Lung (tissue), 16 donors: ENCODE results near the gene ARL14. TPM values are rescaled to one million over a fixed set of nuclear protein-coding genes. Genes with fewer than 3 reads are reported as not detected.

Experiments
- ATAC-seq: fragments of 200-7000 bp; cut with Tn5 transposase; one replicate; pipeline ENCODE4 v1.9.1; 2020; ENCODE audit warnings: moderate number of reproducible peaks; ENCODE audit not compliant: insufficient read depth, low FRiP score
- DNase-seq, 3 donors: peaks; one replicate each; pipeline ENCODE4 v3.0.0-alpha.2; 2013 to 2017
- H3K27ac ChIP-seq, 2 donors: one replicate each; pipeline ENCODE4 v1.5.1; 2013; ENCODE audit warnings: mild to moderate bottlenecking in 2 of 2, moderate library complexity in 2 of 2, control low read depth in 1 of 2, inconsistent platforms in 1 of 2, low read depth in 1 of 2, low read length in 1 of 2
- H3K27me3 ChIP-seq, 3 donors: one replicate each; pipeline ENCODE4 v1.5.1; 2013; ENCODE audit warnings: low read length in 2 of 3; ENCODE audit not compliant: control insufficient read depth in 3 of 3, insufficient read depth in 3 of 3
- H3K36me3 ChIP-seq, 4 donors: one replicate each; pipeline ENCODE4 v1.5.1; 2013; ENCODE audit warnings: low read length in 4 of 4, mild to moderate bottlenecking in 1 of 4, moderate library complexity in 1 of 4; ENCODE audit not compliant: control insufficient read depth in 4 of 4, insufficient read depth in 4 of 4
- H3K4me1 ChIP-seq, 5 donors: one replicate each; pipeline ENCODE4 v1.5.1; 2013; ENCODE audit warnings: low read length in 5 of 5, mild to moderate bottlenecking in 2 of 5, moderate library complexity in 1 of 5; ENCODE audit not compliant: control insufficient read depth in 5 of 5, insufficient read depth in 5 of 5
- H3K4me3 ChIP-seq: one replicate; pipeline ENCODE4 v1.5.1; 2013; ENCODE audit warnings: mild to moderate bottlenecking, control low read depth, moderate library complexity
- H3K9ac ChIP-seq, 2 donors: one replicate each; pipeline ENCODE4 v1.5.1; 2013; ENCODE audit warnings: low read length in 2 of 2, control low read depth in 1 of 2; ENCODE audit not compliant: insufficient read depth in 1 of 2
- H3K9me3 ChIP-seq, 4 donors: one replicate each; pipeline ENCODE4 v1.5.1; 2013; ENCODE audit warnings: low read length in 3 of 4, mild to moderate bottlenecking in 1 of 4, moderate library complexity in 1 of 4; ENCODE audit not compliant: control insufficient read depth in 4 of 4, insufficient read depth in 3 of 4
- CTCF ChIP-seq: IDR thresholded peaks from 2 replicates; pipeline ENCODE4 v1.5.1; 2012; ENCODE audit warnings: mild to moderate bottlenecking; ENCODE audit errors: control extremely low read depth, extremely low read depth
- WGBS, 2 donors: extraction: QIAGEN DNeasy Blood & Tissue Kit; methylation state at CpG; one replicate each; pipeline ENCODE4 v1.1.7; 2013; 5-methylcytosine and 5-hydroxymethylcytosine counted together
- long read RNA-seq, 5 donors: transcript quantifications; one replicate each; lab custom pipeline, GENCODE V29; 2026
- polyA plus RNA-seq, 2 donors: library from polyadenylated mRNA; stranded (reverse); fragments of 200-250 nt; gene quantifications; one replicate each; pipeline ENCODE4 v1.2.1, GENCODE V29; 2013
- total RNA-seq, 2 donors: library from RNA; depleted of rRNA in 1 of 2; stranded (reverse); fragments of >200 nt in 1 of 2; gene quantifications; one replicate each; pipeline ENCODE4 v1.2.1, GENCODE V29; 2014 to 2021
- donor health status: control.
- donor health status: control.
- donor health status: Bipolar disorder and iron deficiency.
- donor health status: healthy.
- donor health status: DM: yes; HTN: yes; CAD: no.

Gene ARL14
- total RNA-seq, result not detected
- under 1 TPM; 0.09 to 0.24 TPM for polyA plus RNA-seq
- long read RNA-seq, donor 1, result 0 reads
- long read RNA-seq, donor 2, partial matches to known transcripts, result 0 of 1 reads
- long read RNA-seq, donor 2, other reads (novel, unspliced or antisense), result 0 of 1 reads
- long read RNA-seq, donor 3, result 0 reads
- long read RNA-seq, donor 4, result 0 reads
- long read RNA-seq, donor 5, result 0 reads

GRCh38 chr3:160676547-160677303 is at the start of gene ARL14:
TSS of gene ARL14 (plus strand) at chr3:160677160. CDS start at chr3:160677347, 187 bp downstream.
- H3K27me3 ChIP-seq, result no peaks in the 10 kb centered on the region
- H3K9me3 ChIP-seq, result no peaks in the 10 kb centered on the region
- H3K4me3 ChIP-seq, result no peak within 1 kb of the TSS
- TF ChIP-seq CTCF, result no peak
- no peaks in the 10 kb centered on the region for H3K36me3 ChIP-seq
- ATAC-seq (peak; percentile 87), DNase-seq (peak in 1 of 3 donors; percentile 34)
- H3K9ac ChIP-seq, result no peak within 1 kb of the TSS
- H3K4me1 ChIP-seq, result no peaks in the 10 kb centered on the region
- no peak within 1 kb of the TSS for H3K27ac ChIP-seq
- 85 to 90% methylated on average over 4 of the region's 4 CpGs for WGBS, 2 donors

- ATAC-seq (no peak), DNase-seq (no peak)
- H3K36me3 ChIP-seq, result no peaks in the 10 kb centered on the region
- H3K9me3 ChIP-seq, result no peaks in the 10 kb centered on the region
- H3K4me3 ChIP-seq, result no peak overlapping the region
- H3K27me3 ChIP-seq, result no peaks in the 10 kb centered on the region
- no peaks in the 10 kb centered on the region for H3K4me1 ChIP-seq
- WGBS, 2 donors, result 76 to 92% methylated on average over 2 of the region's 2 CpGs
- H3K9ac ChIP-seq, result no peak overlapping the region
- no peak overlapping the region for H3K27ac ChIP-seq
- no peak for TF ChIP-seq CTCF
Observed at GRCh38 chr3:160629491-160629890, 47.5 kb upstream of the ARL14 start.

GRCh38 chr3:160633361-160634083 is 43.4 kb upstream of the ARL14 start:
- no peak for DNase-seq

More at GRCh38 chr3:160633361-160634083, 43.4 kb upstream of the ARL14 start:
- no peak for ATAC-seq
- no peak overlapping the region for H3K9ac ChIP-seq
- H3K4me1 ChIP-seq, result no peaks in the 10 kb centered on the region
- H3K36me3 ChIP-seq, result no peaks in the 10 kb centered on the region
- H3K27me3 ChIP-seq, result no peaks in the 10 kb centered on the region
- H3K27ac ChIP-seq, result no peak overlapping the region
- TF ChIP-seq CTCF, result no peak
- no peaks in the 10 kb centered on the region for H3K9me3 ChIP-seq
- H3K4me3 ChIP-seq, result no peak overlapping the region
- WGBS, 2 donors, result 70 to 76% methylated on average over 4 of the region's 4 CpGs
